ENCODE measurements around the gene NUP88.

- no peak for TF ChIP-seq EZH2 (IDR thresholded peaks at IDR 0.05; ENCODE audit: insufficient read depth, poor library complexity, severe bottlenecking)
- no peak for TF ChIP-seq EZH2phosphoT487 (IDR thresholded peaks at IDR 0.05; ENCODE audit: insufficient read depth, low read depth)
These were observed 24.3 kb upstream of the NUP88 start for GRCh38 chr17:5443728-5444127.

All from GM23248 (cell line).